ENCODE measurements around the gene CYP17A1. TPM values are rescaled to one million over a fixed set of nuclear protein-coding genes. Genes with fewer than 3 reads are reported as not detected.

The CYP17A1 gene
- total RNA-seq, 1 donor from 2014 or later, result 0.14 TPM

DNA sequence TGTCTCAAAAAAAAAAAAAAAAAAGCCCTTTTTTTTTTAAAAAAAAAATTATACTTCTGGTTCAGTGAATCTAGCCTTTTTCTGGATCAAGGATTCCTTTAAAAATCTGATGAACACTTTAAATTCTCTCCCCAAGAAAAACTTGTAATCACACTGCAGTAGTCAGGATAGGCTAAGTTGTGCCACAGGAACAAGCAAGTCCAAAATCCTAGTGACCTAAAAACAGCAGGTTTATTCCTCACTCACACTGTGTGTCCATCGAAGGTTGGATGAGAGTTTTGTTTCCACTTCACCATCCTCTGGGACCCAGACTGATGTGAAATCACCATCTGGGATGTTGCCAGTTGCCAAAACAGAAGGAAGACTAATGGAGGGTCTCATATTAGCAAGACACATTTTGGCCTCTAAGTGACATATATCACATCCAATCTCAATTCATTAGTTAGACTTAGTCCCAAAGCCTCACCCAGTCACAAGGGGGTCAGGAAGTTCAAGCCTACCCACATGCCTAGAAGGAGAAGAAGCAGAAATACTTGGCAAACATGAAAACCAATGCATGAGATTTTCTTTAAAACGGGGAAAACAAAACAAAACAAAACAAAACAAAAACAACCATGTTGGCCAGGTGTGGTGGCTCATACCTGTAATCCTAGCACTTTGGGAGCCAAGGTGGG lies 32.7 kb downstream of the CYP17A1 start:
- no peak overlapping the region for H3K4me3 Mint-ChIP-seq
- TF ChIP-seq, protein P1, sequence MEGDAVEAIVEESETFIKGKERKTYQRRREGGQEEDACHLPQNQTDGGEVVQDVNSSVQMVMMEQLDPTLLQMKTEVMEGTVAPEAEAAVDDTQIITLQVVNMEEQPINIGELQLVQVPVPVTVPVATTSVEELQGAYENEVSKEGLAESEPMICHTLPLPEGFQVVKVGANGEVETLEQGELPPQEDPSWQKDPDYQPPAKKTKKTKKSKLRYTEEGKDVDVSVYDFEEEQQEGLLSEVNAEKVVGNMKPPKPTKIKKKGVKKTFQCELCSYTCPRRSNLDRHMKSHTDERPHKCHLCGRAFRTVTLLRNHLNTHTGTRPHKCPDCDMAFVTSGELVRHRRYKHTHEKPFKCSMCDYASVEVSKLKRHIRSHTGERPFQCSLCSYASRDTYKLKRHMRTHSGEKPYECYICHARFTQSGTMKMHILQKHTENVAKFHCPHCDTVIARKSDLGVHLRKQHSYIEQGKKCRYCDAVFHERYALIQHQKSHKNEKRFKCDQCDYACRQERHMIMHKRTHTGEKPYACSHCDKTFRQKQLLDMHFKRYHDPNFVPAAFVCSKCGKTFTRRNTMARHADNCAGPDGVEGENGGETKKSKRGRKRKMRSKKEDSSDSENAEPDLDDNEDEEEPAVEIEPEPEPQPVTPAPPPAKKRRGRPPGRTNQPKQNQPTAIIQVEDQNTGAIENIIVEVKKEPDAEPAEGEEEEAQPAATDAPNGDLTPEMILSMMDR (conservative IDR thresholded peaks at IDR 0.05), result no peak
- no peak overlapping the region for H3K27ac Mint-ChIP-seq
- H3K4me1 Mint-ChIP-seq (ENCODE audit: unreplicated experiment), result peaks cover 46% of the 10 kb centered on the region
- no peaks in the 10 kb centered on the region for H3K27me3 Mint-ChIP-seq
- peaks cover 3% of the 10 kb centered on the region for H3K9me3 Mint-ChIP-seq
- DNase-seq (ENCODE audit: extremely low spot score, unreplicated experiment), result no peak
- peaks cover 24% of the 10 kb centered on the region for H3K36me3 Mint-ChIP-seq

DNA sequence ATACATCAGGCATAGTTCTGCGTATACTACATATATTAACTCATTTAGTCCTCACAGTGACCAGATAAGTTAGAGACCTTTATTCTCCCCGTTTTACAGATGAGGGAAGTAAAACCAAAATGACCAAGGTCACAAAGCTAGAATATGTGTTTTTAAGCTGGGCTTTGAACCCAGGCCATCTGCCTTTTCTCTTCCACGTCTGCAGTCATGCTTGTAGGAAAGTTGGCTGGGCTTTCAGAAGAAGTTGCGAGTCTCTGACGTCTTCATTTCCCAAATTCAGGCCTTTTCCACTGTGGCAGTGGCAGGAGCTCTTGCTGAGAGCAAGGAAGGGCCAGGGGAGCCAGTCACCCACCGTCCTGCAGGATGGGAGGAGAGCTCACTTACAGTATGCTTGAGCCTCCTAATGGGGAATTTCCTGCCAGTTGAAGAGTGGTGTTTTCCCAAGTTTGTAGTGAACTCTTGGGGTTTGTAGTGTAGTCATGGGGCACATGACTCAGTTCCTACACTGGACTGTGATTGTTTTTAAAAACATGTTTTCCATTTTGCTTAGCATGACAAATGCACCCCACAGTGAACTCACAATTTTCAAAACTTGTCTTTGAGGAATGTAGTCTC lies 34.2 kb downstream of the CYP17A1 start:
- Mint-ChIP-seq H3K27me3 (no peaks in the 10 kb centered on the region), H3K4me3 (peak overlapping the region; percentile 69), H3K27ac (peak overlapping the region; percentile 93), H3K9me3 (peaks cover 3% of the 10 kb centered on the region), H3K36me3 (peaks cover 21% of the 10 kb centered on the region), H3K4me1 (ENCODE audit: unreplicated experiment) (peaks cover 38% of the 10 kb centered on the region)
- TF ChIP-seq, protein P1 (conservative IDR thresholded peaks at IDR 0.05), result no peak
- no peak for DNase-seq (ENCODE audit: extremely low spot score, unreplicated experiment)

DNA sequence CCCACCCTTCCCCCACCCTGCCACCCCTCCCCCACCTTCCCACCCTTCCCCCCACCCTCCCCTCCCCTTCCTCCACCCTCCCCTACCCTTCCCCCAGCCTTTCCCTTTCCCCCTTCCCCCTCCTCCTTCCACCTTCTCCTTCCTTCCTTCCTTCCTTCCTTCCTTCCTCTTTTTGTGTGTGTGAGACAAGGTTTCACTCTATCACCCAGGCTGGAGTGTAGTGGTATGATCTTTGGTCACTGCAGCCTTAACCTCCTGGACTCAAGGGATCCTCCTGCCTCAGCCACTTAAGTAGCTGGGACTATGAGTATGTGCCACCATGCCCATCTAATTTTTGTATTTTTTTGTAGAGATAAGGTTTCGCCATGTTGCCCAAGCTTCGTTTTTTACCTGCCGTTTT lies 35.2 kb downstream of the CYP17A1 start:
- Mint-ChIP-seq H3K27me3 (no peaks in the 10 kb centered on the region), H3K4me1 (ENCODE audit: unreplicated experiment) (peaks cover 40% of the 10 kb centered on the region), H3K4me3 (peak overlapping the region; percentile 18), H3K9me3 (peaks cover 3% of the 10 kb centered on the region), H3K36me3 (peaks cover 21% of the 10 kb centered on the region), H3K27ac (peak overlapping the region; percentile 93)
- no peak for DNase-seq (ENCODE audit: extremely low spot score, unreplicated experiment)
- TF ChIP-seq, protein P1 (conservative IDR thresholded peaks at IDR 0.05), result no peak

DNA sequence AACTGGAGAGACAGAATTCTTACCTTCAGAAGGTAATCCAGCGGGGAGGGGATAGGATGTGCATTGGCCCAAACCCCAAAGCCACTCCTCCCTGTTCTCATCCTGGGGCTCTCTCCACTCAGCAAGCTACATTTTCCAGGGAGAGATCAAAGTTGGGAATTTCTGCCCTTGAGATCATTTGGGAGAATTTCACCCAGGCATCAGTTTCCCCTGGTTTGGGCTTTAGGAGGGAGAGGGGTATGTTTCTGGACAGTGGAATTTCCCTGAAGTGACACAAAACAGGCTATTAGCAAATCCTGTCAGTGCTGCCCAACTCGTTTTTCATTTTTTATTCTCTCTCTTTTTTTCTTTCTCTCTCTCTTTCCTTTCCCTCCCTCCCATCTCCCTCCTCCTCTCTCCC lies 35.7 kb downstream of the CYP17A1 start:
- Mint-ChIP-seq H3K4me3 (peak overlapping the region; percentile 42), H3K27me3 (no peaks in the 10 kb centered on the region), H3K4me1 (ENCODE audit: unreplicated experiment) (peaks cover 40% of the 10 kb centered on the region), H3K27ac (peak overlapping the region; percentile 59), H3K36me3 (peaks cover 17% of the 10 kb centered on the region), H3K9me3 (peaks cover 3% of the 10 kb centered on the region)
- DNase-seq (ENCODE audit: extremely low spot score, unreplicated experiment), result no peak
- TF ChIP-seq, protein P1 (conservative IDR thresholded peaks at IDR 0.05), result no peak

DNA sequence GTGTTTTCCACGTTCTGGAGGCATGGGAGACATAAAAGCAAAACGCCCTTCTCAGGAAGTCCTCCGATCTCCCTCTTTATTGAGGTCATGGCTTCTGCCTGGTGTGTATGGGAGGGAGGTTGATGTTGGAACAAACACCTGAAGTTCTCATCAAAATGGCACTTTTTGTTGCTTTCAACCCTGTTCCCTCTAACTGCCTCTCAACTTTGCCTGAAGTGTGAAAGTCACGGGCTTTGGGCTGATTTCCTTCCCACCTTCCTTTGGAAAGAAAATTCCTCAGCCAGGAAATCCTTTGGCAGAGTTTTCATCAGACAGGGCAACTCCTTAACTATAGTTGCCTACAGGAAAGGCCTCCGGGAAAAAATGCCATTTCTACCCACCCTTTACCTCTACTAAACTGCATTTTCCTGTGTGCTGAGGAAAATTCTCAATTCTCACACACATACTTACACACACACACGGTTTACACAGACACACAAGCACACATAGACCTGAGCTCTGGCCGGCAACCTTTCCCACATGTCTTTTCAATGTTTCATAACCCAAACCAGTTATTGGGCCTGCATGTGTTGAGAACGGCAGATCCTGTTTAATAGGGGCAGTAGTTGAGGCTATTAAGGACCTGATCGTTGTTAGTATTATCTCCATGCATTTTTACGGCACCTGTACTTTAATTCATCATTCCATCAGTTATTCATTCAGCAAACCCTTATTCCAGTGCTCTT lies 36.4 kb downstream of the CYP17A1 start:
- no peak for DNase-seq (ENCODE audit: extremely low spot score, unreplicated experiment)
- Mint-ChIP-seq H3K27me3 (no peaks in the 10 kb centered on the region), H3K36me3 (peaks cover 17% of the 10 kb centered on the region), H3K4me1 (ENCODE audit: unreplicated experiment) (peaks cover 37% of the 10 kb centered on the region), H3K4me3 (peak overlapping the region; percentile 42), H3K27ac (peak overlapping the region; percentile 59), H3K9me3 (peaks cover 3% of the 10 kb centered on the region)
- TF ChIP-seq, protein P1 (conservative IDR thresholded peaks at IDR 0.05), result no peak

Measured in type B pancreatic cell (in vitro differentiated cells).